Measurements from ENCODE around the gene IKBIP. TPM values are rescaled to one million over a fixed set of nuclear protein-coding genes. Genes with fewer than 3 reads are reported as not detected.

IKBIP gene
- total RNA-seq, 4 donors from 2014 or later, result 0.40 to 6.8 (median 3.0) TPM; not detected in 1

- Histone ChIP-seq H3K27me3 (no peaks in the 10 kb centered on the region), H3K36me3 (no peaks in the 10 kb centered on the region), H3K9me3 (no peaks in the 10 kb centered on the region), H3K4me1 (no peaks in the 10 kb centered on the region), H3K4me3 (no peak overlapping the region), H3K27ac (no peak overlapping the region)
- TF ChIP-seq, protein P1, sequence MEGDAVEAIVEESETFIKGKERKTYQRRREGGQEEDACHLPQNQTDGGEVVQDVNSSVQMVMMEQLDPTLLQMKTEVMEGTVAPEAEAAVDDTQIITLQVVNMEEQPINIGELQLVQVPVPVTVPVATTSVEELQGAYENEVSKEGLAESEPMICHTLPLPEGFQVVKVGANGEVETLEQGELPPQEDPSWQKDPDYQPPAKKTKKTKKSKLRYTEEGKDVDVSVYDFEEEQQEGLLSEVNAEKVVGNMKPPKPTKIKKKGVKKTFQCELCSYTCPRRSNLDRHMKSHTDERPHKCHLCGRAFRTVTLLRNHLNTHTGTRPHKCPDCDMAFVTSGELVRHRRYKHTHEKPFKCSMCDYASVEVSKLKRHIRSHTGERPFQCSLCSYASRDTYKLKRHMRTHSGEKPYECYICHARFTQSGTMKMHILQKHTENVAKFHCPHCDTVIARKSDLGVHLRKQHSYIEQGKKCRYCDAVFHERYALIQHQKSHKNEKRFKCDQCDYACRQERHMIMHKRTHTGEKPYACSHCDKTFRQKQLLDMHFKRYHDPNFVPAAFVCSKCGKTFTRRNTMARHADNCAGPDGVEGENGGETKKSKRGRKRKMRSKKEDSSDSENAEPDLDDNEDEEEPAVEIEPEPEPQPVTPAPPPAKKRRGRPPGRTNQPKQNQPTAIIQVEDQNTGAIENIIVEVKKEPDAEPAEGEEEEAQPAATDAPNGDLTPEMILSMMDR (IDR thresholded peaks at IDR 0.05), result no peak
- TF ChIP-seq POLR2A (IDR thresholded peaks at IDR 0.05) (no peak), EP300 (IDR thresholded peaks at IDR 0.05; ENCODE audit: low read depth) (no peak), POLR2AphosphoS5 (IDR thresholded peaks at IDR 0.05) (no peak)
- no peak for DNase-seq
- intact Hi-C loops (cut with DNase I; ENCODE audit: low total_unique reads), result no loop called here
- in situ Hi-C loops (cut with MboI; ENCODE audit: low pct_ligation_motif_present in 1 of 4, low pct_unique_long_range_greater_than_20kb in 1 of 4, low sequenced_read_pairs in 3 of 4), result no loop called here
- WGBS, 2 donors (ENCODE audit: low coverage in 1 of 2), result 67 to 76% methylated on average over 4 of the region's 4 CpGs
Observed at GRCh38 chr12:98635657-98636323, 8.8 kb downstream of the IKBIP start.

- Histone ChIP-seq H3K27me3 (no peaks in the 10 kb centered on the region), H3K9me3 (no peaks in the 10 kb centered on the region), H3K36me3 (no peaks in the 10 kb centered on the region), H3K27ac (no peak overlapping the region), H3K4me1 (peaks cover 0 to 4% (median 0%) of the 10 kb centered on the region in 4 donors), H3K4me3 (no peak overlapping the region)
- no peak for DNase-seq
- TF ChIP-seq POLR2A (IDR thresholded peaks at IDR 0.05) (no peak), POLR2AphosphoS5 (IDR thresholded peaks at IDR 0.05) (no peak), EP300 (IDR thresholded peaks at IDR 0.05; ENCODE audit: low read depth) (no peak)
- TF ChIP-seq, protein P1 (IDR thresholded peaks at IDR 0.05), result no peak
- in situ Hi-C loops (cut with MboI; ENCODE audit: low pct_ligation_motif_present in 1 of 4, low pct_unique_long_range_greater_than_20kb in 1 of 4, low sequenced_read_pairs in 3 of 4) (no loop called here), intact Hi-C loops (cut with DNase I; ENCODE audit: low total_unique reads) (no loop called here)
- WGBS, 2 donors (ENCODE audit: low coverage in 1 of 2), result 72 to 81% methylated on average over 4 of the region's 4 CpGs
Observed at GRCh38 chr12:98618952-98619351, 25.6 kb downstream of the IKBIP start.

GRCh38 chr12:98612696-98613334 is 31.8 kb downstream of the IKBIP start:
- intact Hi-C loops (cut with DNase I; ENCODE audit: low total_unique reads), result no loop called here
- H3K4me3 ChIP-seq, result no peak overlapping the region
- no peak for DNase-seq
- H3K27me3 ChIP-seq, result no peaks in the 10 kb centered on the region
- no peaks in the 10 kb centered on the region for H3K36me3 ChIP-seq
- H3K9me3 ChIP-seq, result no peaks in the 10 kb centered on the region
- whole genome bisulfite sequencing, 2 donors (ENCODE audit: low coverage in 1 of 2), result 70 to 86% methylated on average over 2 to 5 of the region's 5 CpGs
- in situ Hi-C loops (cut with MboI; ENCODE audit: low pct_ligation_motif_present in 1 of 4, low pct_unique_long_range_greater_than_20kb in 1 of 4, low sequenced_read_pairs in 3 of 4), result no loop called here
- no peak for TF ChIP-seq POLR2A (IDR thresholded peaks at IDR 0.05)
- TF ChIP-seq EP300 (IDR thresholded peaks at IDR 0.05; ENCODE audit: low read depth), result no peak
- TF ChIP-seq, protein P1 (IDR thresholded peaks at IDR 0.05), result no peak
- no peak for TF ChIP-seq POLR2AphosphoS5 (IDR thresholded peaks at IDR 0.05)
- peaks cover 0 to 4% (median 0%) of the 10 kb centered on the region in 4 donors for H3K4me1 ChIP-seq
- H3K27ac ChIP-seq, result no peak overlapping the region

DNA sequence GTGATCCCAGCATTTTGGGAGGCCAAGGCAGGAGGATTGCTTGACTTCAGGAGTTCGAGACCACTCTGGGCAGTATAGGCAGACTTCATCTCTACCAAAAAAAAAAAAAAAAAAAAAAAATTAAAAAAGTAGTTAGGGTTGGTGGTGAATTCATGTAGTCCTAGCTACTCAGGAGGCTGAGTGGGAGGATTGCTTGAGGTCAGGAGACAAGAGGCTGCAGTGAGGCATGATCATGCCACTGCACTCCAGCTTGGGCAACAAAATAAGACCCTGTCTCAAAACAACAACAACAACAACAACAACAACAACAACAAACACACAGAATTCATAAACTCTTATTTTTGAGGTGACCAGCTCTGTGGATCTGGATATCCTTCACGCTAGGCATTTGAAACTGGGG is 34.0 kb downstream of the IKBIP start:
- H3K4me3 ChIP-seq, result no peak overlapping the region
- WGBS, 2 donors (ENCODE audit: low coverage in 1 of 2), result 97 to 100% methylated on average over 2 of the region's 2 CpGs
- DNase-seq, result no peak

More for the DNA sequence above, 34.0 kb downstream of the IKBIP start:
- Histone ChIP-seq H3K36me3 (no peaks in the 10 kb centered on the region), H3K4me1 (peaks cover 0 to 4% (median 0%) of the 10 kb centered on the region in 4 donors), H3K27me3 (no peaks in the 10 kb centered on the region), H3K9me3 (no peaks in the 10 kb centered on the region), H3K27ac (no peak overlapping the region)
- in situ Hi-C loops (cut with MboI; ENCODE audit: low pct_ligation_motif_present in 1 of 4, low pct_unique_long_range_greater_than_20kb in 1 of 4, low sequenced_read_pairs in 3 of 4) (no loop called here), intact Hi-C loops (cut with DNase I; ENCODE audit: low total_unique reads) (no loop called here)
- TF ChIP-seq POLR2AphosphoS5 (IDR thresholded peaks at IDR 0.05), result no peak
- TF ChIP-seq, protein P1 (IDR thresholded peaks at IDR 0.05), result no peak
- no peak for TF ChIP-seq POLR2A (IDR thresholded peaks at IDR 0.05)
- TF ChIP-seq EP300 (IDR thresholded peaks at IDR 0.05; ENCODE audit: low read depth), result no peak

All from transverse colon (tissue), 4 donors.